Sigmoid colon (tissue), 7 donors: ENCODE results near the gene TMEM164. TPM values are rescaled to one million over a fixed set of nuclear protein-coding genes. Genes with fewer than 3 reads are reported as not detected.

Experiments used
- DNase-seq: peaks from one replicate; pipeline ENCODE4 v3.0.0-alpha.2; 2019
- H3K27ac ChIP-seq, 4 donors: fragments of 200-600 bp; sonication (generic); one replicate each; pipeline ENCODE4 v1.5.1; 2016 to 2019; ENCODE audit warnings: mild to moderate bottlenecking in 1 of 4
- H3K27me3 ChIP-seq, 3 donors: fragments of 200-600 bp; sonication (generic); one replicate each; pipeline ENCODE4 v1.5.1; 2019; ENCODE audit warnings: mild to moderate bottlenecking in 1 of 3
- H3K36me3 ChIP-seq, 4 donors: fragments of 200-600 bp; sonication (generic); one replicate each; pipeline ENCODE4 v1.5.1; 2016 to 2019
- H3K4me1 ChIP-seq, 4 donors: fragments of 200-600 bp; sonication (generic); one replicate each; pipeline ENCODE4 v1.5.1; 2017 to 2019
- H3K4me3 ChIP-seq, 4 donors: fragments of 200-600 bp; sonication (generic); one replicate each; pipeline ENCODE4 v1.5.1; 2017 to 2019; ENCODE audit warnings: mild to moderate bottlenecking in 2 of 4, moderate library complexity in 1 of 4
- H3K9me3 ChIP-seq, 4 donors: fragments of 200-600 bp in 3 of 4; sonication (generic) in 3 of 4; one replicate each; pipeline versions ENCODE4 v1.5.1 to v1.6.1; 2013 to 2019
- EP300 ChIP-seq, 4 donors: sonication (generic); formaldehyde crosslinking; IDR thresholded peaks; one replicate each; pipeline ENCODE4 v1.6.1; 2017; ENCODE audit warnings: antibody characterized with exemption in 4 of 4
- POLR2A ChIP-seq, 2 donors: fragments of 450-650 bp; IDR thresholded peaks; one replicate each; pipeline ENCODE4 v1.6.1; 2016; ENCODE audit warnings: antibody characterized with exemption in 2 of 2, mild to moderate bottlenecking in 2 of 2, moderate library complexity in 2 of 2
- POLR2AphosphoS5 ChIP-seq, 4 donors: sonication (generic); formaldehyde crosslinking; IDR thresholded peaks; one replicate each; pipeline ENCODE4 v1.6.1; 2017; ENCODE audit warnings: antibody characterized with exemption in 4 of 4
- WGBS, 2 donors: extraction: QIAGEN DNeasy Blood & Tissue Kit; methylation state at CpG; one replicate each; pipeline ENCODE4 v1.1.7; 2013; 5-methylcytosine and 5-hydroxymethylcytosine counted together
- intact Hi-C: fragments of 100-400 bp; cut with DNase I; formaldehyde crosslinking; loops from one replicate; pipeline ENCODE4 v1.15.1; 2023
- polyA plus RNA-seq, 3 donors: library from polyadenylated mRNA; stranded (reverse); fragments of 200-250 nt; gene quantifications; one replicate each; pipeline ENCODE4 v1.2.3, GENCODE V29; 2013
- total RNA-seq, 4 donors: library from RNA; depleted of rRNA; stranded (reverse); fragments of >200 nt; gene quantifications; one replicate each; pipeline ENCODE4 v1.1.0, GENCODE V29; 2016
- TF ChIP-seq, protein P1 (sequence below), 4 experiments: fragments of 450-650 bp in 3 of 4; fragments of 200-600 bp in 1 of 4; IDR thresholded peaks; one replicate each; pipeline ENCODE4 v1.5.1; 2016 to 2019; ENCODE audit warnings: antibody characterized with exemption in 4 of 4, mild to moderate bottlenecking in 3 of 4, moderate library complexity in 2 of 4
- donor health status: healthy with polysubstance abuse.
- donor health status: Bipolar disorder and iron deficiency.
- donor health status: healthy.

TMEM164 gene
- total and polyA plus RNA-seq, 7 donors: 6.4 to 43.2 (median 12.7) TPM

DNA sequence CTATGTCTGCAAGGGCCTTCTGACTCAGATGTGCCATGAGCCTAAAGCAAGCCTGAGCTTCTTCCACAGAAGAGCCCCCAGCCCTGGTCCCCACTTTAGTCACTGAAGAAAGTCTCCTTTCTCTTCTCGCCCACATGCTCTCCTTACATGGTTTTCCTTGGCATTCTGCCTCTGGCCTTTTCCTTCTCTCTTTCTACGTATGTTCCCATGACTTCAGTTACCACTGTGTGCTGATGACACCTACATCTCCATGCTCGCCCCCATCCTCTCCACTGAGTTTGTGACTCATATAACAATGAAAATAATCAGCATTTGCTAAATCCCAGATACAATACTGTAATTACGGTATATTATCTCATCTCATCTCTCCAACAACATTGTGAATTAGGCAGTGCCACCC lies 165.7 kb downstream of the TMEM164 start:
- H3K36me3 ChIP-seq: no peaks in the 10 kb centered on the region
- no peak overlapping the region for H3K27ac ChIP-seq
- no peak overlapping the region for H3K4me3 ChIP-seq
- no peaks in the 10 kb centered on the region for H3K27me3 ChIP-seq
- no peak for DNase-seq
- intact Hi-C loops: loop anchor here (10.0 kb wide), 1 partner anchor 146 kb away; the partner anchor contains the start of gene AMMECR1
- 94 to 97% methylated on average over 4 of the region's 4 CpGs for WGBS, 2 donors
- no peaks in the 10 kb centered on the region for H3K9me3 ChIP-seq
- H3K4me1 ChIP-seq: no peaks in the 10 kb centered on the region
- TF ChIP-seq, protein P1, sequence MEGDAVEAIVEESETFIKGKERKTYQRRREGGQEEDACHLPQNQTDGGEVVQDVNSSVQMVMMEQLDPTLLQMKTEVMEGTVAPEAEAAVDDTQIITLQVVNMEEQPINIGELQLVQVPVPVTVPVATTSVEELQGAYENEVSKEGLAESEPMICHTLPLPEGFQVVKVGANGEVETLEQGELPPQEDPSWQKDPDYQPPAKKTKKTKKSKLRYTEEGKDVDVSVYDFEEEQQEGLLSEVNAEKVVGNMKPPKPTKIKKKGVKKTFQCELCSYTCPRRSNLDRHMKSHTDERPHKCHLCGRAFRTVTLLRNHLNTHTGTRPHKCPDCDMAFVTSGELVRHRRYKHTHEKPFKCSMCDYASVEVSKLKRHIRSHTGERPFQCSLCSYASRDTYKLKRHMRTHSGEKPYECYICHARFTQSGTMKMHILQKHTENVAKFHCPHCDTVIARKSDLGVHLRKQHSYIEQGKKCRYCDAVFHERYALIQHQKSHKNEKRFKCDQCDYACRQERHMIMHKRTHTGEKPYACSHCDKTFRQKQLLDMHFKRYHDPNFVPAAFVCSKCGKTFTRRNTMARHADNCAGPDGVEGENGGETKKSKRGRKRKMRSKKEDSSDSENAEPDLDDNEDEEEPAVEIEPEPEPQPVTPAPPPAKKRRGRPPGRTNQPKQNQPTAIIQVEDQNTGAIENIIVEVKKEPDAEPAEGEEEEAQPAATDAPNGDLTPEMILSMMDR (IDR thresholded peaks at IDR 0.05): no peak
- no peak for TF ChIP-seq EP300 (IDR thresholded peaks at IDR 0.05)

GRCh38 chrX:110170029-110170428 lies 167.1 kb downstream of the TMEM164 start:
- Histone ChIP-seq H3K4me3 (no peak overlapping the region), H3K36me3 (no peaks in the 10 kb centered on the region), H3K9me3 (no peaks in the 10 kb centered on the region), H3K4me1 (no peaks in the 10 kb centered on the region), H3K27me3 (no peaks in the 10 kb centered on the region), H3K27ac (no peak overlapping the region)
- intact Hi-C loops: no loop called here
- no peak for DNase-seq
- WGBS, 2 donors: 97 to 98% methylated on average over 3 of the region's 3 CpGs
- TF ChIP-seq POLR2A (IDR thresholded peaks at IDR 0.05) (no peak), EP300 (IDR thresholded peaks at IDR 0.05) (no peak), POLR2AphosphoS5 (IDR thresholded peaks at IDR 0.05) (no peak)
- TF ChIP-seq, protein P1 (IDR thresholded peaks at IDR 0.05): no peak

GRCh38 chrX:110171442-110171841 lies 168.5 kb downstream of the TMEM164 start:
- 84 to 92% methylated on average over 5 of the region's 5 CpGs for WGBS, 2 donors
- H3K36me3 ChIP-seq: no peaks in the 10 kb centered on the region
- TF ChIP-seq POLR2AphosphoS5 (IDR thresholded peaks at IDR 0.05): no peak
- TF ChIP-seq, protein P1 (IDR thresholded peaks at IDR 0.05): no peak
- TF ChIP-seq EP300 (IDR thresholded peaks at IDR 0.05): no peak
- TF ChIP-seq POLR2A (IDR thresholded peaks at IDR 0.05): no peak
- H3K27me3 ChIP-seq: no peaks in the 10 kb centered on the region
- H3K4me3 ChIP-seq: no peak overlapping the region
- intact Hi-C loops: no loop called here
- DNase-seq: no peak
- no peaks in the 10 kb centered on the region for H3K9me3 ChIP-seq
- H3K4me1 ChIP-seq: no peaks in the 10 kb centered on the region
- H3K27ac ChIP-seq: no peak overlapping the region

DNA sequence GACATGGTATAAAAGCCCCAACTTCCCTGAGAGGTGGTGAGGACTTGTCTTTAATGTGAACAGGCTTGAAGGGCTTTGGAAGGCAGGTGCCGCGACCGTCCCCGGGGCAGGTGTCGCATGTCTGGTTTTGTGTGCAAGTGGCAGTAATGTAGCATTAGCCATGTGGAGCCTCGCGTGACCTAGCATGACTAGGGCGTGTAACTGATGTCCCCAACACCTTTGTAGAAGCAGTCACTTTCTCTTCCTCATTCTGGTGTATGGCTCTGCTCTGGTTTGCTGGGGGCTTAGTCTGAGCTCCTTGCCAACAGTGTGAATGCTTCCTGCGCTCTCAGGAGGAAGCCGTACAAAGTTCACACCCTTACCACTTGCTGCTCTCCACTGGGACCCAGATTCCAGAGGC lies 169.3 kb downstream of the TMEM164 start:
- Histone ChIP-seq H3K36me3 (no peaks in the 10 kb centered on the region), H3K27ac (no peak overlapping the region), H3K4me1 (no peaks in the 10 kb centered on the region), H3K9me3 (no peaks in the 10 kb centered on the region), H3K27me3 (no peaks in the 10 kb centered on the region), H3K4me3 (no peak overlapping the region)
- intact Hi-C loops: no loop called here
- DNase-seq: no peak
- no peak for TF ChIP-seq POLR2AphosphoS5 (IDR thresholded peaks at IDR 0.05)
- TF ChIP-seq, protein P1 (IDR thresholded peaks at IDR 0.05): no peak
- TF ChIP-seq EP300 (IDR thresholded peaks at IDR 0.05): no peak
- TF ChIP-seq POLR2A (IDR thresholded peaks at IDR 0.05): no peak
- 72 to 95% methylated on average over 10 of the region's 10 CpGs for WGBS, 2 donors
